SU-DHL-6 (cell line): ENCODE data around the gene PPP2R3B.

Experiments
- EZH2phosphoT487 ChIP-seq: fragments of 200-600 bp; sonication (generic), shearing (Covaris generic); conservative IDR thresholded peaks from 2 replicates; pipeline ENCODE4 v1.6.1; 2018; ENCODE audit warnings: mild to moderate bottlenecking, antibody characterized with exemption, low read length, moderate library complexity, mixed read lengths
- TF ChIP-seq, protein P1 (sequence below): fragments of 200-600 bp; sonication (generic); IDR thresholded peaks from one replicate; pipeline ENCODE4 v1.5.1; 2017; ENCODE audit warnings: antibody characterized with exemption, mild to moderate bottlenecking, low read length, moderate library complexity; ENCODE audit not compliant: insufficient read depth, poor library complexity, severe bottlenecking

DNA sequence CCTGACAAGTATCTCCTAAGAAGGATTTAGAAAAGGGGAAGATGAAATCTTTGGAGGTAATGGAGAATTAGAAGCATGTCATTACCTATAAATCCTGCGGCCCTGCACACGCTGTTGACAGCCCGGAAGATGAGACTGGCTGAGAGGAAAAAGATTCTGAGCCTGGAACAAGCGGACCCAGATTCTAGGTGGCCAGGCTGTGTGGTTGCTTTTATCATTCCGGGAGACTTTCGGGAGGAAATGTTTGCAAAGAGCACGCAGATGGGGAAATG lies 5.8 kb upstream of the PPP2R3B start:
- TF ChIP-seq, protein P1, sequence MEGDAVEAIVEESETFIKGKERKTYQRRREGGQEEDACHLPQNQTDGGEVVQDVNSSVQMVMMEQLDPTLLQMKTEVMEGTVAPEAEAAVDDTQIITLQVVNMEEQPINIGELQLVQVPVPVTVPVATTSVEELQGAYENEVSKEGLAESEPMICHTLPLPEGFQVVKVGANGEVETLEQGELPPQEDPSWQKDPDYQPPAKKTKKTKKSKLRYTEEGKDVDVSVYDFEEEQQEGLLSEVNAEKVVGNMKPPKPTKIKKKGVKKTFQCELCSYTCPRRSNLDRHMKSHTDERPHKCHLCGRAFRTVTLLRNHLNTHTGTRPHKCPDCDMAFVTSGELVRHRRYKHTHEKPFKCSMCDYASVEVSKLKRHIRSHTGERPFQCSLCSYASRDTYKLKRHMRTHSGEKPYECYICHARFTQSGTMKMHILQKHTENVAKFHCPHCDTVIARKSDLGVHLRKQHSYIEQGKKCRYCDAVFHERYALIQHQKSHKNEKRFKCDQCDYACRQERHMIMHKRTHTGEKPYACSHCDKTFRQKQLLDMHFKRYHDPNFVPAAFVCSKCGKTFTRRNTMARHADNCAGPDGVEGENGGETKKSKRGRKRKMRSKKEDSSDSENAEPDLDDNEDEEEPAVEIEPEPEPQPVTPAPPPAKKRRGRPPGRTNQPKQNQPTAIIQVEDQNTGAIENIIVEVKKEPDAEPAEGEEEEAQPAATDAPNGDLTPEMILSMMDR, result no peak
- TF ChIP-seq EZH2phosphoT487, result no peak
